ENCODE results near the gene LARP6. TPM values are rescaled to one million over a fixed set of nuclear protein-coding genes. Genes with fewer than 3 reads are reported as not detected.

Gene LARP6
- total RNA-seq, 1 experiment from 2014 or later = 35.9 TPM

DNA sequence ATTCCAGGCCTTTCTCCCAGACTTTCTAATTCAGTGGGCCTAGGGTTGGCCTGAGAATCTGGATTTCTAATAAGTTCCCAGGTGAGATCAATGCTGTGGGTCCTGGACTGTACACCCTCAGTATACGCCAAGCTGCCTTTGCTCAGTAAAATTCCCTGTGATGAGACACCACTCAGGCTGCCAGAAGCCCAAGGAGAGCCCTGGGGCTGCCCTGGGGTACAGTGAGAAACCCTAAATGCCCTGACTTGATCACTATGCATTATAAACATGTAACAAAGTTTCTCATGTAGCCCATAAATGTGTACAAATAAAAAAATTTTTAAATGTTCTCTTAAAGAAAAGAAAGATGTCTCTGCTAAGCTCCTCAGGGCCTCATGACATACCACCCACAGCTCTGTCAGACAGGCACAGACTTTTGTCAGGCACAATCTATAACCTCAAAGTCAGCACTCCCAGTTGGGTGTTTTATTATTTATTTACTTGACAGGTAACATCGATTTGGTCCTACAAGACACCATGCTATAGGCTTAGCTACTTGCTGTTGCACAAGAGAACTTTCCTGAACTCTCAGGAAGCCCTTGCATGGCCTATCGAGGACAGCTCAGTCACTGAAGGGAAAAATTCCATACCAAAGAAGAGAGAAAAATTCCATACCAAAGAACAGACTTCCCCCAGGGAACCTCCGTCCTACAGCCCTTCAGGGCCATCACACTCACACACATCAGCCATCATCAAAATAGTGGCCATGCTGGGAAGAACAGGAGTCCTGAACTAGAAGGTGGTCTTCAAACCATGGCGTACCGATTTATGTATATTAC lies 22.7 kb downstream of the LARP6 start:
- no peak overlapping the region for H3K27ac ChIP-seq (ENCODE audit: low read depth, low read length)
- intact Hi-C loops (cut with micrococcal nuclease) = no loop called here
- H3K9ac ChIP-seq (ENCODE audit: low read length) = no peak overlapping the region
- H3K4me3 ChIP-seq (replicated peaks in 1 of 2; ENCODE audit: low read depth in 1 of 2, low read length in 2 of 2) = no peak overlapping the region
- no peaks in the 10 kb centered on the region for H3K79me2 ChIP-seq (ENCODE audit: insufficient read depth, low read length)
- ChIA-PET CTCF (no interaction called here), POLR2A (no interaction called here), RAD21 (ENCODE audit: low non-redundant PET in 1 of 2, low total read pairs in 2 of 2, uncharacterized antibody in 2 of 2, unreplicated experiment in 2 of 2) (no interaction called here)
- ATAC-seq (no peak), DNase-seq (ENCODE audit: low read depth, low spot score) (no peak)
- no peak overlapping the region for H2AFZ ChIP-seq (ENCODE audit: low read depth, low read length, poor library complexity, severe bottlenecking)
- H3K9me3 ChIP-seq (ENCODE audit: control insufficient read depth in 1 of 2, insufficient read depth in 1 of 2, low read depth in 1 of 2, low read length in 2 of 2) = peaks cover 3 to 5% of the 10 kb centered on the region in 2 experiments; a peak in 2 of 4 replicates
- no peak overlapping the region for H3K4me2 ChIP-seq (ENCODE audit: low read length)
- peaks cover 5 to 10% of the 10 kb centered on the region in 2 experiments; a peak in 1 of 4 replicates for H3K36me3 ChIP-seq (ENCODE audit: control insufficient read depth in 1 of 2, insufficient read depth in 2 of 2, low read length in 2 of 2)
- no TSS peak for BruUV-seq (replicated peaks)
- H3K4me1 ChIP-seq (ENCODE audit: control insufficient read depth in 1 of 2, insufficient read depth in 2 of 2, low read length in 2 of 2) = peaks cover 23 to 29% of the 10 kb centered on the region in 2 experiments
- H4K20me1 ChIP-seq (ENCODE audit: insufficient read depth) = no peaks in the 10 kb centered on the region
- TF ChIP-seq, protein P1, sequence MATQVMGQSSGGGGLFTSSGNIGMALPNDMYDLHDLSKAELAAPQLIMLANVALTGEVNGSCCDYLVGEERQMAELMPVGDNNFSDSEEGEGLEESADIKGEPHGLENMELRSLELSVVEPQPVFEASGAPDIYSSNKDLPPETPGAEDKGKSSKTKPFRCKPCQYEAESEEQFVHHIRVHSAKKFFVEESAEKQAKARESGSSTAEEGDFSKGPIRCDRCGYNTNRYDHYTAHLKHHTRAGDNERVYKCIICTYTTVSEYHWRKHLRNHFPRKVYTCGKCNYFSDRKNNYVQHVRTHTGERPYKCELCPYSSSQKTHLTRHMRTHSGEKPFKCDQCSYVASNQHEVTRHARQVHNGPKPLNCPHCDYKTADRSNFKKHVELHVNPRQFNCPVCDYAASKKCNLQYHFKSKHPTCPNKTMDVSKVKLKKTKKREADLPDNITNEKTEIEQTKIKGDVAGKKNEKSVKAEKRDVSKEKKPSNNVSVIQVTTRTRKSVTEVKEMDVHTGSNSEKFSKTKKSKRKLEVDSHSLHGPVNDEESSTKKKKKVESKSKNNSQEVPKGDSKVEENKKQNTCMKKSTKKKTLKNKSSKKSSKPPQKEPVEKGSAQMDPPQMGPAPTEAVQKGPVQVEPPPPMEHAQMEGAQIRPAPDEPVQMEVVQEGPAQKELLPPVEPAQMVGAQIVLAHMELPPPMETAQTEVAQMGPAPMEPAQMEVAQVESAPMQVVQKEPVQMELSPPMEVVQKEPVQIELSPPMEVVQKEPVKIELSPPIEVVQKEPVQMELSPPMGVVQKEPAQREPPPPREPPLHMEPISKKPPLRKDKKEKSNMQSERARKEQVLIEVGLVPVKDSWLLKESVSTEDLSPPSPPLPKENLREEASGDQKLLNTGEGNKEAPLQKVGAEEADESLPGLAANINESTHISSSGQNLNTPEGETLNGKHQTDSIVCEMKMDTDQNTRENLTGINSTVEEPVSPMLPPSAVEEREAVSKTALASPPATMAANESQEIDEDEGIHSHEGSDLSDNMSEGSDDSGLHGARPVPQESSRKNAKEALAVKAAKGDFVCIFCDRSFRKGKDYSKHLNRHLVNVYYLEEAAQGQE (IDR thresholded peaks at IDR 0.05; ENCODE audit: low read depth) = no peak
- TF ChIP-seq, protein P2, sequence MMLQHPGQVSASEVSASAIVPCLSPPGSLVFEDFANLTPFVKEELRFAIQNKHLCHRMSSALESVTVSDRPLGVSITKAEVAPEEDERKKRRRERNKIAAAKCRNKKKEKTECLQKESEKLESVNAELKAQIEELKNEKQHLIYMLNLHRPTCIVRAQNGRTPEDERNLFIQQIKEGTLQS (IDR thresholded peaks at IDR 0.05) = no peak
- no peak for TF ChIP-seq POLR2A (IDR thresholded peaks at IDR 0.05; ENCODE audit: borderline replicate concordance, extremely low read depth, insufficient read depth, insufficient read length)
- TF ChIP-seq RAD21 (IDR thresholded peaks at IDR 0.05; ENCODE audit: low read depth) = no peak
- no peak for TF ChIP-seq TCF7L2 (IDR thresholded peaks at IDR 0.05; ENCODE audit: borderline replicate concordance, extremely low read depth, insufficient read depth, insufficient read length)
- TF ChIP-seq, protein P3, sequence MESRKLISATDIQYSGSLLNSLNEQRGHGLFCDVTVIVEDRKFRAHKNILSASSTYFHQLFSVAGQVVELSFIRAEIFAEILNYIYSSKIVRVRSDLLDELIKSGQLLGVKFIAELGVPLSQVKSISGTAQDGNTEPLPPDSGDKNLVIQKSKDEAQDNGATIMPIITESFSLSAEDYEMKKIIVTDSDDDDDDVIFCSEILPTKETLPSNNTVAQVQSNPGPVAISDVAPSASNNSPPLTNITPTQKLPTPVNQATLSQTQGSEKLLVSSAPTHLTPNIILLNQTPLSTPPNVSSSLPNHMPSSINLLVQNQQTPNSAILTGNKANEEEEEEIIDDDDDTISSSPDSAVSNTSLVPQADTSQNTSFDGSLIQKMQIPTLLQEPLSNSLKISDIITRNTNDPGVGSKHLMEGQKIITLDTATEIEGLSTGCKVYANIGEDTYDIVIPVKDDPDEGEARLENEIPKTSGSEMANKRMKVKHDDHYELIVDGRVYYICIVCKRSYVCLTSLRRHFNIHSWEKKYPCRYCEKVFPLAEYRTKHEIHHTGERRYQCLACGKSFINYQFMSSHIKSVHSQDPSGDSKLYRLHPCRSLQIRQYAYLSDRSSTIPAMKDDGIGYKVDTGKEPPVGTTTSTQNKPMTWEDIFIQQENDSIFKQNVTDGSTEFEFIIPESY (IDR thresholded peaks at IDR 0.05; ENCODE audit: extremely low read depth, insufficient replicate concordance, low read length) = no peak
- no peak for TF ChIP-seq SP1 (IDR thresholded peaks at IDR 0.05; ENCODE audit: low read depth)
- TF ChIP-seq, protein P4, sequence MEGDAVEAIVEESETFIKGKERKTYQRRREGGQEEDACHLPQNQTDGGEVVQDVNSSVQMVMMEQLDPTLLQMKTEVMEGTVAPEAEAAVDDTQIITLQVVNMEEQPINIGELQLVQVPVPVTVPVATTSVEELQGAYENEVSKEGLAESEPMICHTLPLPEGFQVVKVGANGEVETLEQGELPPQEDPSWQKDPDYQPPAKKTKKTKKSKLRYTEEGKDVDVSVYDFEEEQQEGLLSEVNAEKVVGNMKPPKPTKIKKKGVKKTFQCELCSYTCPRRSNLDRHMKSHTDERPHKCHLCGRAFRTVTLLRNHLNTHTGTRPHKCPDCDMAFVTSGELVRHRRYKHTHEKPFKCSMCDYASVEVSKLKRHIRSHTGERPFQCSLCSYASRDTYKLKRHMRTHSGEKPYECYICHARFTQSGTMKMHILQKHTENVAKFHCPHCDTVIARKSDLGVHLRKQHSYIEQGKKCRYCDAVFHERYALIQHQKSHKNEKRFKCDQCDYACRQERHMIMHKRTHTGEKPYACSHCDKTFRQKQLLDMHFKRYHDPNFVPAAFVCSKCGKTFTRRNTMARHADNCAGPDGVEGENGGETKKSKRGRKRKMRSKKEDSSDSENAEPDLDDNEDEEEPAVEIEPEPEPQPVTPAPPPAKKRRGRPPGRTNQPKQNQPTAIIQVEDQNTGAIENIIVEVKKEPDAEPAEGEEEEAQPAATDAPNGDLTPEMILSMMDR (IDR thresholded peaks at IDR 0.05 in 2 of 3, conservative IDR thresholded peaks at IDR 0.05 in 1 of 3; ENCODE audit: borderline replicate concordance in 1 of 3, insufficient read depth in 1 of 3, low read depth in 2 of 3, low read length in 2 of 3) = no peak
- TF ChIP-seq SRF (IDR thresholded peaks at IDR 0.05; ENCODE audit: low read depth) = no peak
- no peak for TF ChIP-seq EZH2phosphoT487 (IDR thresholded peaks at IDR 0.05; ENCODE audit: borderline replicate concordance)
- no peak for TF ChIP-seq EZH2 (IDR thresholded peaks at IDR 0.05)
- no peak for TF ChIP-seq EGR1 (IDR thresholded peaks at IDR 0.05; ENCODE audit: low read depth)
- TF ChIP-seq JUND (IDR thresholded peaks at IDR 0.05) = no peak
- TF ChIP-seq SIN3A (IDR thresholded peaks at IDR 0.05; ENCODE audit: low read depth) = no peak
- no peak for TF ChIP-seq POLR2AphosphoS5 (IDR thresholded peaks at IDR 0.05; ENCODE audit: low read depth, low read length)
- no peak for TF ChIP-seq FOSL1 (IDR thresholded peaks at IDR 0.05; ENCODE audit: low read depth)
- no peak for TF ChIP-seq YY1 (IDR thresholded peaks at IDR 0.05; ENCODE audit: extremely low read depth, insufficient replicate concordance, low read depth, low read length)
- TF ChIP-seq CEBPB (IDR thresholded peaks at IDR 0.05; ENCODE audit: low read depth) = no peak
- TF ChIP-seq CBX3 (IDR thresholded peaks at IDR 0.05; ENCODE audit: low read depth) = no peak
- no peaks in the 10 kb centered on the region; the same call in 1 of the 2 replicates for H3K9me2 ChIP-seq (ENCODE audit: insufficient read depth)
- no peaks in the 10 kb centered on the region for H3K27me3 ChIP-seq (ENCODE audit: insufficient read depth, low read length)

Data from HCT116 (cell line).